Stimulated activated CD4-positive, alpha-beta T cell treated with anti-CD3 and anti-CD28 coated beads, Interleukin-12 subunit alpha, Interleukin-12 subunit beta, amount 100 ng/mL, for 4 hours (primary cell): ENCODE measurements around the gene C17orf113.
"Not testable (repeated sequence)": the region's sequence is repeated elsewhere in the genome, so short reads cannot be mapped to it uniquely, and the experiment has no call there.

ENCODE experiments used
- DNase-seq: peaks from one replicate; pipeline ENCODE4 v3.0.0-alpha.2; 2020

The C17orf113 gene

DNA sequence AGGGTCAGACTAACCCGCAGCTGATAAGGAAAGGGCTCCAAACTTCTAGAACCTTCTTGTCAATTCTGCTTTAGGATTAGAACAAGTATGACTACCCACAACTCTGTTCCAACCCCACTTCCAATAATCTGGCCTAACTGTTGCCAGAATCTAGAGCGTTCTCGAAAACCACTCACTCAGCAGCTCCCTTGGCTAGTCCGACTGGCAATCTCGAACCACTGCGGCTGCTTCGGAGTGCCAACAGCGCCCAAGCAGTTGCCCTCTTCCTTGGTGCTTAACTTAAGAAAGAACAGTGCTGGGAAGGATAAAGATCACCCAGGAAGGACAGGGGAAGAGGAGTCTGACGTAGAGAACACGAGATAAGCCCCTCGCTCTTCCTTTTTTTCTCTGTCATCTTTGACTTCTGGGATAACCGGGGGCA is 34.0 kb downstream of the C17orf113 start:
- DNase-seq = no peak

GRCh38 chr17:42013740-42014139 is 36.7 kb downstream of the C17orf113 start:
- not testable (repeated sequence) for DNase-seq

DNA sequence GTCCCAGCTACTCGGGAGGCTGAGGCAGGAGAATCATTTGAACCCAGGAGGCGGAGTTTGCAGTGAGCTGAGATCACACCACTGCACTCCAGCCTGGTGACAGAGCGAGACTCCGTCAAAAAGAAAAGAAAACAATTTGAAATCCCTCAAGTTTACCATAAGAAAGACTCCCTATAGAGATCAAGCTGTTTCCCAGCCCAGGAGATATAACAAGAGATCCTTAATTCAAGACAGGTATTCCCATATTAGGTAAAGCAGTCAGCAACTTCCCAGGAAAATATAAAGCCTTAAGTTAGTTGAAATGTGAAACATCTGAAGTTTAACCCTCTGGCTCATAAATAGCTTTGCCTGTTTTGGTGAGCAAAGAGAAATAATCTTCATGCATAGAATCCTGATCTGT is 38.0 kb downstream of the C17orf113 start:
- not testable (repeated sequence) for DNase-seq

DNA sequence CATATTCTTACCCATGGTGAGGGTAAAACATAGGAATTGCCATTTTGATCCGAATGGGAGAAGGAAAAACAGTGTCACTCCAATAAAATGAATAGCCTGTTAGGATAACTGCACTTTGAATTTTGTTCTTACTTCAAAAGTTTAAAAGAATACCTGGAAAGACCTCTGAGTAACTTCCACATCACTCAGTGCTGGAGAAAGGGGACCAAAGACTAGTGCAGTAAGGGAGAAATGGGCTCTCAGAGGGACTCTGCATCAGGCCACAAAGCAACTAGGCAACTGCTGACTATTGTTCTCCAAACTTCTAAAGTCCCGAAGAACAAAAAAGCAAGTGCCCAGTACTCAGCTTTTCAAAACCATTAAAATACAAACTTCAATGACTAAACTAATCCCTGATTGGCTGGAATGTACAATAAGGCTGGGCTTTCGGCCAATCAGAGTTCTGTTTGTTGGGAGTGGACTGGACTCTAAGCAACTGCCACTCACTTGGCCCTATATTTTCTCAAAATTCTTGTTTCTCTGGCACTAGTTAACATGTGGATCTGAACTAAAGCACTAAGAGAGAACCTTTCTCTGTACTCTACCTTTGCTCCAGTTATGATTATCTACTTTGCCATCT is 39.4 kb downstream of the C17orf113 start:
- no peak for DNase-seq

- not testable (repeated sequence) for DNase-seq
These were observed 40.1 kb downstream of the C17orf113 start for GRCh38 chr17:42010266-42010680.

DNA sequence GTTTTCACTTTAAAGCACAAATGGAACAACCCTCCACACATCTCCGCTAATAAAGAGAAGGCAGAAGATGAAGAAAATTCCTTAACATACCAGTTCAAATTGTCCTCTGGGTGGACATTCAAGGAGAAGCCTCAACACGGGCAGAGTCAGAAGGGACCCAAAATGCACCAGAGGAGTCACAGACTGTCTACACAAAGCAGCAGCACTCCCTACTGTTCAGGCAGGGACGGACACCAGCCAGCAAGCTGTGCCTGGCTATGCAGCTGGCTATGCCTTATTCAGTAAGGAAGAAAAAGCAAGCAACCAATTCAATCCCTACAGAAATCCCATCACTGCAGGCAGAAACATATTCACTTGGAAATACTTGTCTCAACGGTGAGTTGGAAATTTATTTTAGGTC is 41.2 kb downstream of the C17orf113 start:
- DNase-seq = no peak

GRCh38 chr17:42005166-42005565 is 45.2 kb downstream of the C17orf113 start:
- no peak for DNase-seq

DNA sequence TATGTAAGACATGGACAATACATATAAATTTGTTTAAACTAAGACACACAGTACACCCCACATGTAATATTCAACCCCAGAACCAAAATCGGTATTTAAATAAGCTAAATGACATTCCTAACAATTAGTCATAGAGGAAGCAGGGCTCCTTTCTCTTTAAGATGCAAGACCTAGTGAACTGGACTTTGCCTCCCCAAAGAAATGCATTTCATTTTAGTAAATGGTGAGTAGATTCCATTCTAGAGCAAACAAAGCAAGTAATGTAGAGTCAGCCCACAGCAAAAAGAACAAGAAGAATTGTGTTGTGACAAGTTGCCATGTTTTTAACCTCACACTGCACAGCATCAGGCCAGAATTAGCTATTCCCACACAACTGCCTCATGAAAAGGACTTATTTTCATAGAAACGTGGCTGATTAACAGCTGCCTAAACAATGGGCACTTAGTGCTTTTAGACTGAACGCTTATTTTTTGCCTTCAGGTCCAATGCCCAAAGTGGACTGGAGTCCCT is 47.6 kb downstream of the C17orf113 start:
- DNase-seq = no peak

- no peak for DNase-seq
These were observed 48.1 kb downstream of the C17orf113 start for GRCh38 chr17:42002175-42002791.

- no peak for DNase-seq
These were observed 48.7 kb downstream of the C17orf113 start for GRCh38 chr17:42001729-42002128.

DNA sequence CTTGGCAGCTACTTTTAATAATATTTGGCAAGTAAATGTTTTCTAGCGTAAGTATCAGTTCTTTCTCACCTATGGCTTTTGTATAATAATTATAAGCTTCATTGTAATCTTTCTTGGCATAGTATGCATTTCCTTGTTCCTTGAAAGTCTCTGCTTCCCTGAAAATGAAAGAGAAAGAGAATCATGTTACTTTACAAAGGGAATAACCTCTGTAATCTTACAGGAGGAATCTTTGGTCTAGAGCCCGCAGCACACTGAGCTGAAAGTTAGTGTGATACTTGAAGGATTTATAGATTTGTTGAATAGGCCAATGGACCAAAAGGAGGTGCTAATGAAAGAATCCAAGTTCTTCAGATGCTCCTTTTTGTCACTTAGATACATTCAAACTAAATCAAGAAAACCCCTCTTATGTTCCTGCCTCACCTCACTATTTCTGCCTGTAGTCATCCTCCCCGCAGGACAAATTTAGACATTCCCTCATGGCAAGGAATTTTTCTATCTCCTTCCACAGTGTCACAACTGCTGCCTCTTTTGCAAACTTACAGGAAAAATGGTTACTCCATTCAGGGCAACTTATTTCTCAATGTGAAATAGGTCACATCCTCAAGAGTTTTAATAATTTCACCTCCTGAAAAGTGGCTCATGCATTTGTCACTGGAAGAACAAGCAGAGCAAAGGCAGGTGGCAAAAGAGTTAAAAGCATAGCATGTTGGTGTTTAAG is 49.8 kb downstream of the C17orf113 start:
- DNase-seq = no peak

- no peak for DNase-seq
These were observed 51.9 kb downstream of the C17orf113 start for GRCh38 chr17:41998497-41998896.

- DNase-seq = no peak
These were observed 53.6 kb downstream of the C17orf113 start for GRCh38 chr17:41996855-41997164.

GRCh38 chr17:41992576-41992975 is 57.8 kb downstream of the C17orf113 start:
- no peak for DNase-seq

GRCh38 chr17:41989702-41990419 is 60.5 kb downstream of the C17orf113 start:
- DNase-seq = no peak

DNA sequence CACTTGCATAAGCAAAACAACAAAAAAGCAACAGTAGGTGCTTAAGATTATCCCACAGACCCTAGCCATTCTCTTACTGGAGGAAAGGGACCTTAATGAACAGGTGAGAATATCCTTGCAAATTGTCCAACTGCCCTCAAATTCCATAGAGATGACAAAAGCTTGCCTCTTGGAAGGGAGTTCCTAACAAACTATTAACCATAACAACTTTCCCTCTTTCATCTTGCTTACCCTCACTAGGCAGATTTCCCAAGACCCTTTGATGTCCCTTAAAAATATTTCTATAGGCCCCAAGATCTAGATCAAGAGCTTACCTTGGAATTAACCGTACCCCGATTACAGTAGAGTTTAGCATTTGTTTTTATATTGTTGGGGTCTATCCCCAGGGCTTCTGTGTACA is 62.0 kb downstream of the C17orf113 start:
- no peak for DNase-seq
